Measurements from ENCODE around the gene ZNF598.

- TF ChIP-seq CTCF (IDR thresholded peaks at IDR 0.05; ENCODE audit: low read depth, low read length, poor library complexity, severe bottlenecking) (no peak), EZH2phosphoT487 (IDR thresholded peaks at IDR 0.05; ENCODE audit: borderline replicate concordance, low read length) (no peak)
Measured at GRCh38 chr16:1981398-1981836, 28.2 kb downstream of the ZNF598 start, which contains the start of gene NOXO1.
